HCT116 (cell line): ENCODE data around the gene CTNNA1.

Source experiments
- EZH2 ChIP-seq: fragments of 200-600 bp; sonication (generic); IDR thresholded peaks from 2 replicates; pipeline ENCODE4 v1.6.1; 2017; ENCODE audit warnings: antibody characterized with exemption, mixed run types
- EZH2phosphoT487 ChIP-seq: fragments of 200-600 bp; IDR thresholded peaks from 2 replicates; pipeline ENCODE4 v1.6.1; 2018; ENCODE audit warnings: antibody characterized with exemption, borderline replicate concordance
- TF ChIP-seq, protein P1 (sequence below), 3 experiments: fragments of 200-600 bp in 1 of 3; sonication (generic) in 1 of 3; IDR thresholded peaks in 2 of 3; conservative IDR thresholded peaks in 1 of 3; 2 replicates each; pipeline ENCODE4 v1.5.1; 2012 to 2017; ENCODE audit warnings: low read depth in 2 of 3, low read length in 2 of 3, antibody characterized with exemption in 1 of 3, borderline replicate concordance in 1 of 3, control low read depth in 1 of 3, mild to moderate bottlenecking in 1 of 3, mixed read lengths in 1 of 3, mixed run types in 1 of 3, moderate library complexity in 1 of 3; ENCODE audit not compliant: insufficient read depth in 1 of 3

DNA sequence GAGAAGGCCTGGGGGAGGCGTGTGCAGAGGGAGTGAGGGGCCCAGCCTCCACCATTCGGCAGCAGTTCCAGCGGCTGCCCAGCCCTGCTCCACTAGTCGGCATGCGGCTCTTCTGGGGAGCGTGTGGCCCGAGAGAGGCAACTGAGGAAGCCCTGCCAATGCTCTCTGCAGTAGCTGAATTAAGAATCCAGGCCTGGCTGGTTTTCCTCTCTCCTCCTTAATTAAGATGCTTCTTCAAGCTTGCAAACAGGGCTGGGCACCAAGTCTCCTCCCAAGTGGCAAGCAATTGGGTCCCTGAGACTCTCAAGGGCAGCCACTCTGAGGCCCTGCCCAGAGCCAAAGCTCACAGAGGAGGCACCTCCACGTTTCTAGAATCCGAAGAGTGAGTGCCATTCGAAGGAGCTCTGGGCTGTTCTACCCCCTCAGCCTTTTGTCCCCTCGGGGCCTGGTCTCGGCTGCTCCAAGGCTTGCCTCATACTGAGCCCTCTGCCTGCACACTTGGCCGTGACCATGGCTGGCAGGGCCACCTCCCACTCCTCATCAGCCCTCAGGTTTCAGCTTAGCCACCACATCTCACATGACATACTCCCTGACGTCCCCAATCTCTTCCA, 197.3 kb downstream of the CTNNA1 start:
- TF ChIP-seq EZH2phosphoT487 (no peak), EZH2 (no peak)
- TF ChIP-seq, protein P1, sequence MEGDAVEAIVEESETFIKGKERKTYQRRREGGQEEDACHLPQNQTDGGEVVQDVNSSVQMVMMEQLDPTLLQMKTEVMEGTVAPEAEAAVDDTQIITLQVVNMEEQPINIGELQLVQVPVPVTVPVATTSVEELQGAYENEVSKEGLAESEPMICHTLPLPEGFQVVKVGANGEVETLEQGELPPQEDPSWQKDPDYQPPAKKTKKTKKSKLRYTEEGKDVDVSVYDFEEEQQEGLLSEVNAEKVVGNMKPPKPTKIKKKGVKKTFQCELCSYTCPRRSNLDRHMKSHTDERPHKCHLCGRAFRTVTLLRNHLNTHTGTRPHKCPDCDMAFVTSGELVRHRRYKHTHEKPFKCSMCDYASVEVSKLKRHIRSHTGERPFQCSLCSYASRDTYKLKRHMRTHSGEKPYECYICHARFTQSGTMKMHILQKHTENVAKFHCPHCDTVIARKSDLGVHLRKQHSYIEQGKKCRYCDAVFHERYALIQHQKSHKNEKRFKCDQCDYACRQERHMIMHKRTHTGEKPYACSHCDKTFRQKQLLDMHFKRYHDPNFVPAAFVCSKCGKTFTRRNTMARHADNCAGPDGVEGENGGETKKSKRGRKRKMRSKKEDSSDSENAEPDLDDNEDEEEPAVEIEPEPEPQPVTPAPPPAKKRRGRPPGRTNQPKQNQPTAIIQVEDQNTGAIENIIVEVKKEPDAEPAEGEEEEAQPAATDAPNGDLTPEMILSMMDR (IDR thresholded peaks at IDR 0.05 in 2 of 3, conservative IDR thresholded peaks at IDR 0.05 in 1 of 3; ENCODE audit: borderline replicate concordance in 1 of 3, insufficient read depth in 1 of 3, low read depth in 2 of 3, low read length in 2 of 3) = no peak
